PC-9 (cell line): ENCODE measurements around the gene ANKRD39.

Source experiments
- CTCF ChIP-seq: fragments of 200-600 bp; sonication (generic); conservative IDR thresholded peaks from 2 replicates; pipeline ENCODE4 v1.6.1; 2017; ENCODE audit warnings: mixed run types, antibody characterized with exemption, mild to moderate bottlenecking, moderate library complexity
- EZH2 ChIP-seq: fragments of 200-600 bp; sonication (generic); IDR thresholded peaks from 2 replicates; pipeline ENCODE4 v1.8.0; 2017; ENCODE audit warnings: antibody characterized with exemption, low read depth

- no peak for TF ChIP-seq CTCF
- no peak for TF ChIP-seq EZH2
These were observed 22.0 kb downstream of the ANKRD39 start for GRCh38 chr2:96835830-96836229.
